ENCODE measurements around the gene SF3B2. TPM values are rescaled to one million over a fixed set of nuclear protein-coding genes. Genes with fewer than 3 reads are reported as not detected.

SF3B2 gene
- total RNA-seq (96.9 TPM), polyA plus RNA-seq (ENCODE audit: insufficient read depth in 1 of 8, insufficient read length in 8 of 8, low replicate concordance in 1 of 8) (100 to 1,000 TPM; 124 to 168 (median 144) TPM)
- long read RNA-seq, donor 1, partial matches to known transcripts = 12 of 17 reads
- long read RNA-seq, donor 1, other reads (novel, unspliced or antisense) = 0 of 17 reads
- long read RNA-seq, donor 2, partial matches to known transcripts = 0 of 1 reads
- long read RNA-seq, donor 2, other reads (novel, unspliced or antisense) = 0 of 1 reads
- long read RNA-seq, donor 3, transcript SF3B2-201 (22 exons, 2,903 nt) = major isoform, 8 of 43 reads
- long read RNA-seq, donor 3, partial matches to known transcripts = 32 of 43 reads
- long read RNA-seq, donor 3, other reads (novel, unspliced or antisense) = 0 of 43 reads
- long read RNA-seq, donor 4, partial matches to known transcripts = 12 of 18 reads
- long read RNA-seq, donor 4, other reads (novel, unspliced or antisense) = 0 of 18 reads
- long read RNA-seq, donor 5, transcript SF3B2-201 (22 exons, 2,903 nt) = major isoform, 18 of 124 reads
- long read RNA-seq, donor 5, partial matches to known transcripts = 93 of 124 reads
- long read RNA-seq, donor 5, other reads (novel, unspliced or antisense) = 5 of 124 reads
- long read RNA-seq, donor 6, transcript SF3B2-212 (4 exons, 616 nt) = minor isoform, 5 of 54 reads
- long read RNA-seq, donor 6, transcript SF3B2-201 (22 exons, 2,903 nt) = major isoform, 7 of 54 reads
- long read RNA-seq, donor 6, partial matches to known transcripts = 40 of 54 reads
- long read RNA-seq, donor 6, other reads (novel, unspliced or antisense) = 0 of 54 reads
- long read RNA-seq, donor 7, transcript SF3B2-201 (22 exons, 2,903 nt) = major isoform, 5 of 46 reads
- long read RNA-seq, donor 7, partial matches to known transcripts = 36 of 46 reads
- long read RNA-seq, donor 7, other reads (novel, unspliced or antisense) = 0 of 46 reads
- long read RNA-seq, donor 8, partial matches to known transcripts = 35 of 40 reads
- long read RNA-seq, donor 8, other reads (novel, unspliced or antisense) = 0 of 40 reads
- long read RNA-seq, donor 9, transcript SF3B2-212 (4 exons, 616 nt) = major isoform, 5 of 40 reads
- long read RNA-seq, donor 9, partial matches to known transcripts = 31 of 40 reads
- long read RNA-seq, donor 9, other reads (novel, unspliced or antisense) = 0 of 40 reads
- long read RNA-seq, donor 10, transcript SF3B2-201 (22 exons, 2,903 nt) = major isoform, 6 of 58 reads
- long read RNA-seq, donor 10, partial matches to known transcripts = 45 of 58 reads
- long read RNA-seq, donor 10, other reads (novel, unspliced or antisense) = 0 of 58 reads
- long read RNA-seq, donor 11, partial matches to known transcripts = 44 of 48 reads
- long read RNA-seq, donor 11, other reads (novel, unspliced or antisense) = 0 of 48 reads

GRCh38 chr11:66051766-66052663 is at the start of gene SF3B2:
SF3B2 (plus strand) TSS chr11:66052364; CDS start chr11:66052385, 21 bp downstream.
- no peaks in the 10 kb centered on the region for H3K9me3 ChIP-seq (replicated peaks; ENCODE audit: control insufficient read depth, low read depth, low read length)
- under 1% methylated on average over 83 of the region's 84 CpGs for WGBS (ENCODE audit: insufficient coverage)
- H3K4me1 ChIP-seq (ENCODE audit: control insufficient read depth, insufficient read depth, low read length) = peaks cover 23% of the 10 kb centered on the region
- peaks cover 16% of the 10 kb centered on the region for H3K27me3 ChIP-seq (ENCODE audit: control insufficient read depth, insufficient read depth, low read length)
- DNase-seq = peak; percentile 99
- H3K36me3 ChIP-seq (ENCODE audit: control insufficient read depth, insufficient read depth, low read length) = peaks cover 34% of the 10 kb centered on the region
- peak within 1 kb of the TSS; percentile 97 for H3K27ac ChIP-seq (ENCODE audit: low read length)
- H3K4me3 ChIP-seq (ENCODE audit: low read length) = peak within 1 kb of the TSS; percentile 92

- peak overlapping the region; percentile 99 for H3K27ac ChIP-seq (ENCODE audit: low read length)
- no peaks in the 10 kb centered on the region for H3K27me3 ChIP-seq (ENCODE audit: control insufficient read depth, insufficient read depth, low read length)
- peaks cover 48% of the 10 kb centered on the region for H3K36me3 ChIP-seq (ENCODE audit: control insufficient read depth, insufficient read depth, low read length)
- WGBS (ENCODE audit: insufficient coverage) = under 1% methylated on average over 36 of the region's 40 CpGs
- H3K9me3 ChIP-seq (replicated peaks; ENCODE audit: control insufficient read depth, low read depth, low read length) = no peaks in the 10 kb centered on the region
- H3K4me1 ChIP-seq (ENCODE audit: control insufficient read depth, insufficient read depth, low read length) = peaks cover 18% of the 10 kb centered on the region
- peak overlapping the region; percentile 88 for H3K4me3 ChIP-seq (ENCODE audit: low read length)
- DNase-seq = peak; percentile 65
These were observed 49.4 kb upstream of the SF3B2 start for GRCh38 chr11:66002648-66003225.

GRCh38 chr11:66003291-66003690 is 48.9 kb upstream of the SF3B2 start:
- Histone ChIP-seq H3K9me3 (replicated peaks; ENCODE audit: control insufficient read depth, low read depth, low read length) (no peaks in the 10 kb centered on the region), H3K4me3 (ENCODE audit: low read length) (peak overlapping the region; percentile 88), H3K4me1 (ENCODE audit: control insufficient read depth, insufficient read depth, low read length) (peaks cover 18% of the 10 kb centered on the region), H3K27me3 (ENCODE audit: control insufficient read depth, insufficient read depth, low read length) (no peaks in the 10 kb centered on the region), H3K36me3 (ENCODE audit: control insufficient read depth, insufficient read depth, low read length) (peaks cover 42% of the 10 kb centered on the region), H3K27ac (ENCODE audit: low read length) (peak overlapping the region; percentile 99)
- DNase-seq = no peak
- whole genome bisulfite sequencing (ENCODE audit: insufficient coverage) = 83% methylated on average over 5 of the region's 6 CpGs

GRCh38 chr11:66004186-66004585 is 48.0 kb upstream of the SF3B2 start:
- H3K4me3 ChIP-seq (ENCODE audit: low read length) = no peak overlapping the region
- no peak for DNase-seq
- H3K36me3 ChIP-seq (ENCODE audit: control insufficient read depth, insufficient read depth, low read length) = peaks cover 34% of the 10 kb centered on the region
- no peak overlapping the region for H3K27ac ChIP-seq (ENCODE audit: low read length)
- no peaks in the 10 kb centered on the region for H3K9me3 ChIP-seq (replicated peaks; ENCODE audit: control insufficient read depth, low read depth, low read length)
- peaks cover 4% of the 10 kb centered on the region for H3K27me3 ChIP-seq (ENCODE audit: control insufficient read depth, insufficient read depth, low read length)
- peaks cover 18% of the 10 kb centered on the region for H3K4me1 ChIP-seq (ENCODE audit: control insufficient read depth, insufficient read depth, low read length)
- WGBS (ENCODE audit: insufficient coverage) = 90% methylated on average over 2 of the region's 4 CpGs

GRCh38 chr11:66006134-66006890 is 45.9 kb upstream of the SF3B2 start:
- H3K9me3 ChIP-seq (replicated peaks; ENCODE audit: control insufficient read depth, low read depth, low read length) = no peaks in the 10 kb centered on the region
- DNase-seq = no peak
- H3K27me3 ChIP-seq (ENCODE audit: control insufficient read depth, insufficient read depth, low read length) = peaks cover 23% of the 10 kb centered on the region
- H3K36me3 ChIP-seq (ENCODE audit: control insufficient read depth, insufficient read depth, low read length) = peaks cover 21% of the 10 kb centered on the region
- peaks cover 11% of the 10 kb centered on the region for H3K4me1 ChIP-seq (ENCODE audit: control insufficient read depth, insufficient read depth, low read length)
- no peak overlapping the region for H3K27ac ChIP-seq (ENCODE audit: low read length)
- no peak overlapping the region for H3K4me3 ChIP-seq (ENCODE audit: low read length)
- WGBS (ENCODE audit: insufficient coverage) = 77% methylated on average over 11 of the region's 13 CpGs

GRCh38 chr11:66006891-66007176 is 45.3 kb upstream of the SF3B2 start:
- H3K27ac ChIP-seq (ENCODE audit: low read length) = no peak overlapping the region
- peaks cover 28% of the 10 kb centered on the region for H3K27me3 ChIP-seq (ENCODE audit: control insufficient read depth, insufficient read depth, low read length)
- no peaks in the 10 kb centered on the region for H3K9me3 ChIP-seq (replicated peaks; ENCODE audit: control insufficient read depth, low read depth, low read length)
- H3K36me3 ChIP-seq (ENCODE audit: control insufficient read depth, insufficient read depth, low read length) = peaks cover 21% of the 10 kb centered on the region
- H3K4me3 ChIP-seq (ENCODE audit: low read length) = no peak overlapping the region
- 66% methylated on average over 3 of the region's 4 CpGs for WGBS (ENCODE audit: insufficient coverage)
- no peak for DNase-seq
- peaks cover 10% of the 10 kb centered on the region for H3K4me1 ChIP-seq (ENCODE audit: control insufficient read depth, insufficient read depth, low read length)

GRCh38 chr11:66007201-66007634 is 44.9 kb upstream of the SF3B2 start:
- Histone ChIP-seq H3K9me3 (replicated peaks; ENCODE audit: control insufficient read depth, low read depth, low read length) (no peaks in the 10 kb centered on the region), H3K4me1 (ENCODE audit: control insufficient read depth, insufficient read depth, low read length) (peaks cover 10% of the 10 kb centered on the region), H3K27ac (ENCODE audit: low read length) (no peak overlapping the region), H3K36me3 (ENCODE audit: control insufficient read depth, insufficient read depth, low read length) (peaks cover 21% of the 10 kb centered on the region), H3K4me3 (ENCODE audit: low read length) (no peak overlapping the region), H3K27me3 (ENCODE audit: control insufficient read depth, insufficient read depth, low read length) (peaks cover 32% of the 10 kb centered on the region)
- no peak for DNase-seq
- WGBS (ENCODE audit: insufficient coverage) = 65% methylated on average over 2 of the region's 5 CpGs

- no peak for DNase-seq
- Histone ChIP-seq H3K27ac (ENCODE audit: low read length) (no peak overlapping the region), H3K9me3 (replicated peaks; ENCODE audit: control insufficient read depth, low read depth, low read length) (no peaks in the 10 kb centered on the region), H3K36me3 (ENCODE audit: control insufficient read depth, insufficient read depth, low read length) (peaks cover 21% of the 10 kb centered on the region), H3K27me3 (ENCODE audit: control insufficient read depth, insufficient read depth, low read length) (peaks cover 41% of the 10 kb centered on the region), H3K4me1 (ENCODE audit: control insufficient read depth, insufficient read depth, low read length) (peaks cover 6% of the 10 kb centered on the region), H3K4me3 (ENCODE audit: low read length) (no peak overlapping the region)
- WGBS (ENCODE audit: insufficient coverage) = 100% methylated on average over 1 of the region's 2 CpGs
These were observed 44.1 kb upstream of the SF3B2 start for GRCh38 chr11:66008095-66008467.
